SH-SY5Y (cell line): ENCODE measurements around the gene UNG.

Source experiments
- GATA2 ChIP-seq: IDR thresholded peaks from 2 replicates; pipeline ENCODE4 v1.6.1; 2011; ENCODE audit warnings: mild to moderate bottlenecking, low read depth, low read length
- GATA3 ChIP-seq: IDR thresholded peaks from 2 replicates; pipeline ENCODE4 v1.6.1; 2011; ENCODE audit warnings: low read depth, mild to moderate bottlenecking, low read length, moderate library complexity

GRCh38 chr12:109084425-109084824 lies 13.0 kb upstream of the UNG start:
- TF ChIP-seq GATA2: no peak
- TF ChIP-seq GATA3: no peak
